ACC112 (cell line): ENCODE data around the gene XRCC3.

ENCODE experiments used
- H2AFZ ChIP-seq: fragments of 200-600 bp; sonication (generic); one replicate; pipeline ENCODE4 v1.6.0; 2017; ENCODE audit warnings: antibody characterized with exemption, low read length; ENCODE audit not compliant: unreplicated experiment
- H3K27ac ChIP-seq: fragments of 200-600 bp; sonication (generic); 2 replicates; pipeline ENCODE4 v1.5.1; 2014; ENCODE audit warnings: low read depth, mild to moderate bottlenecking, antibody characterized with exemption, low read length, moderate library complexity
- H3K27me3 ChIP-seq: fragments of 200-600 bp; sonication (generic); 2 replicates; pipeline ENCODE4 v1.6.1; 2014; ENCODE audit warnings: mild to moderate bottlenecking, antibody characterized with exemption, low read length, moderate library complexity, mixed read lengths; ENCODE audit not compliant: insufficient read depth
- H3K36me3 ChIP-seq: fragments of 200-600 bp; sonication (generic); 2 replicates; pipeline ENCODE4 v1.6.1; 2016; ENCODE audit warnings: mild to moderate bottlenecking, antibody characterized with exemption, low read length, moderate library complexity, mixed read lengths; ENCODE audit not compliant: insufficient read depth
- H3K4me1 ChIP-seq: fragments of 200-600 bp; sonication (generic); one replicate; pipeline ENCODE4 v1.6.1; 2016; ENCODE audit warnings: low read length, mixed read lengths; ENCODE audit not compliant: insufficient read depth, unreplicated experiment, control insufficient read depth
- H3K4me3 ChIP-seq: fragments of 200-600 bp; sonication (generic); 2 replicates; pipeline ENCODE4 v1.5.1; 2014; ENCODE audit warnings: mild to moderate bottlenecking, low read depth, low read length
- H3K79me2 ChIP-seq: fragments of 200-600 bp; sonication (generic); one replicate; pipeline ENCODE4 v1.6.0; 2016; ENCODE audit warnings: low read length; ENCODE audit not compliant: control insufficient read depth, unreplicated experiment, insufficient read depth

The XRCC3 gene

GRCh38 chr14:103715052-103716000 lies at the start of gene XRCC3, which contains the start of gene ZFYVE21:
XRCC3 (minus strand) TSS chr14:103715451; CDS start chr14:103711087, 4,364 bp downstream.
ZFYVE21 (plus strand) TSS chr14:103715810; CDS start chr14:103715842, 32 bp downstream.
- peak within 1 kb of the TSS; percentile 73 for H2AFZ ChIP-seq

GRCh38 chr14:103763730-103764488 lies 48.7 kb upstream of the XRCC3 start:
- Histone ChIP-seq H3K79me2 (no peaks in the 10 kb centered on the region), H2AFZ (no peak overlapping the region), H3K4me1 (no peaks in the 10 kb centered on the region), H3K36me3 (no peaks in the 10 kb centered on the region), H3K27ac (no peak overlapping the region), H3K27me3 (no peaks in the 10 kb centered on the region), H3K4me3 (no peak overlapping the region)

More at GRCh38 chr14:103715052-103716000, at the start of gene XRCC3, which contains the start of gene ZFYVE21:
- H3K27me3 ChIP-seq, result no peaks in the 10 kb centered on the region
- H3K27ac ChIP-seq, result peak within 1 kb of the TSS; percentile 59
- H3K36me3 ChIP-seq, result no peaks in the 10 kb centered on the region
- H3K79me2 ChIP-seq, result peaks cover 68% of the 10 kb centered on the region
- H3K4me3 ChIP-seq, result peak within 1 kb of the TSS; percentile 96
- H3K4me1 ChIP-seq, result peaks cover 35% of the 10 kb centered on the region

DNA sequence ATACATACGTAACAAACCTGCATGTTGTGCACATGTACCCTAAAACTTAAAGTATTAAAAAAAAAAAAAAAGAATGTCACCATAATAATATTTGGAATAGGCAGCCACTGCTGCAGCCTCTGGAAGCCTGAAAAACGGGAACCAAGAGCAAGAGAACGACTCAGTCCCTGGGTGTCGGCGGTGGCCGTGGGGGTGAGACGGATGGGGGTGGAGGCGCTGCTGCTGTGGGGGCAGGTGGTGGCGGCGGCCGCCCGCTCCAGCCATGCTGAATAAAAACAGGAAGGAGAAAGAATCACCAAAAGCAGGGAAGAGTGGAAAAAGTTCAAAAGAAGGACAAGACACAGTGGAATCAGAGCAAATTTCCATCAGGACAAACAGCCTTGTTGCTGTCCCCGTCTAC lies 47.3 kb upstream of the XRCC3 start:
- Histone ChIP-seq H3K4me3 (no peak overlapping the region), H3K27ac (no peak overlapping the region), H3K27me3 (no peaks in the 10 kb centered on the region), H3K4me1 (no peaks in the 10 kb centered on the region), H3K36me3 (no peaks in the 10 kb centered on the region), H2AFZ (no peak overlapping the region), H3K79me2 (no peaks in the 10 kb centered on the region)

GRCh38 chr14:103762036-103762435 lies 46.8 kb upstream of the XRCC3 start:
- Histone ChIP-seq H3K36me3 (no peaks in the 10 kb centered on the region), H3K27me3 (no peaks in the 10 kb centered on the region), H2AFZ (no peak overlapping the region), H3K4me1 (no peaks in the 10 kb centered on the region), H3K27ac (no peak overlapping the region), H3K4me3 (no peak overlapping the region), H3K79me2 (no peaks in the 10 kb centered on the region)

GRCh38 chr14:103758059-103758776 lies 43.0 kb upstream of the XRCC3 start:
- peaks cover 4% of the 10 kb centered on the region for H3K4me1 ChIP-seq
- H3K27ac ChIP-seq, result no peak overlapping the region
- no peak overlapping the region for H3K4me3 ChIP-seq
- no peak overlapping the region for H2AFZ ChIP-seq
- H3K27me3 ChIP-seq, result no peaks in the 10 kb centered on the region
- no peaks in the 10 kb centered on the region for H3K79me2 ChIP-seq
- no peaks in the 10 kb centered on the region for H3K36me3 ChIP-seq

DNA sequence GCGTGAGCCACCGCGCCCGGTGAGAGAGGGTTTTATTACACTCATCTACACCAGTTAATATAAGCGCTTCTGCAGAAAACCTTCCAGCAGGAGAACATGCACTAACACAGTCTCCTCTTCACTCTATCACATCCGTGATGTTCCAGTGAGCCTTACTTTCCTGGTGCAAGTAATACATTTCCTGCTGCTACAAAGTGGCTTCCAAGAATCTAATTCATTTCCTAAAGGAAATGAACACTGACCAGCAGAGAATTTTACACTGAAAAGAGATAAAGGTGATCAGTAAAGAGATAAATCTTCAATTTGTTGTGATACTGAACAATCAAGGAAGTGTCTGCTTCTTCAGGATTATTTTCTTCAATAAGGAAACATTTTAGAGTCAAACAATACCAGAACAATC lies 39.8 kb upstream of the XRCC3 start:
- Histone ChIP-seq H2AFZ (no peak overlapping the region), H3K36me3 (no peaks in the 10 kb centered on the region), H3K27ac (no peak overlapping the region), H3K4me1 (peaks cover 10% of the 10 kb centered on the region), H3K4me3 (no peak overlapping the region), H3K79me2 (no peaks in the 10 kb centered on the region), H3K27me3 (no peaks in the 10 kb centered on the region)

GRCh38 chr14:103753774-103754173 lies 38.5 kb upstream of the XRCC3 start:
- H3K4me1 ChIP-seq, result peaks cover 15% of the 10 kb centered on the region
- H3K79me2 ChIP-seq, result no peaks in the 10 kb centered on the region
- H2AFZ ChIP-seq, result no peak overlapping the region
- H3K4me3 ChIP-seq, result no peak overlapping the region
- H3K27ac ChIP-seq, result no peak overlapping the region
- H3K36me3 ChIP-seq, result no peaks in the 10 kb centered on the region
- H3K27me3 ChIP-seq, result no peaks in the 10 kb centered on the region

DNA sequence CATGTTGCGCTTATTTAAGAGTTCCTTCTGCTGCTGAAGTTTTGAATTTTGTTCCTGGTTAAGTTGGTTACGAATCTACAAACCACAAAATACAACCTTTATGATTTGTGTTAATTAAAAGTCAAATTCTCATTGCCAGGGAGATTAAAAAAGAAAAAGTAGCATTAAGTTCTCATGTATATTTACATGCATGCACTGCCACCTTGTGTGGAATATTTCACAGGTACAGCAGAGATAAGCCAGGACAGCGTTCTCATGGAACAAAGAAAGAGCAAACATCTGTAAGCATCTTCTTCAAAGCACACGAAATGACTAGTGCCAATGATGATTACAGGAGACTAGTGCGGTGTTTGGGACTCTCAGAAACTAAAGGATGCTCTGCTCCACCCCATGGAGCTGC lies 34.6 kb upstream of the XRCC3 start:
- no peak overlapping the region for H3K27ac ChIP-seq
- H3K4me1 ChIP-seq, result peaks cover 15% of the 10 kb centered on the region
- H3K36me3 ChIP-seq, result no peaks in the 10 kb centered on the region
- H3K27me3 ChIP-seq, result no peaks in the 10 kb centered on the region
- H2AFZ ChIP-seq, result no peak overlapping the region
- no peak overlapping the region for H3K4me3 ChIP-seq
- no peaks in the 10 kb centered on the region for H3K79me2 ChIP-seq

- Histone ChIP-seq H3K27ac (no peak overlapping the region), H3K4me1 (peaks cover 15% of the 10 kb centered on the region), H3K79me2 (no peaks in the 10 kb centered on the region), H2AFZ (no peak overlapping the region), H3K4me3 (no peak overlapping the region), H3K27me3 (no peaks in the 10 kb centered on the region), H3K36me3 (no peaks in the 10 kb centered on the region)
Measured at GRCh38 chr14:103749452-103749851, 34.2 kb upstream of the XRCC3 start.

DNA sequence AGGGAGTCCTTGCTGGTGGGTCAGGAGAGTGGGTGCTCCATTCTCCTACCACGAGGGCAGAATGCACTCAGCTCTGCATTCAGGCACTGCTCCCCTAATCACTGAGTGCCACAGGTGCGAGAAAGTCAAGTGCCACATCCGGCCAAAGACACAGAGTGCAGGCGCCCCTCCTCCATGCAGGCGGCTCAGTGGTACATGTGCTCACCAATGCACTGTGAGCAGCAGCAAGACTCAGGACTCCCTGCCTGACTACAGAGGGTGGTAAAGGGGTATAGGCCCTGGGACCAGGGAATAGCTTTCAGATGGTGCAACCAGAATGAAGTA lies 33.2 kb upstream of the XRCC3 start:
- Histone ChIP-seq H3K27me3 (no peaks in the 10 kb centered on the region), H3K4me3 (no peak overlapping the region), H3K79me2 (no peaks in the 10 kb centered on the region), H3K27ac (no peak overlapping the region), H3K4me1 (peaks cover 14% of the 10 kb centered on the region), H3K36me3 (no peaks in the 10 kb centered on the region), H2AFZ (no peak overlapping the region)
